Activated T-helper 1 cell treated with anti-CD3 and anti-CD28 coated beads, Interleukin-12 subunit alpha, Interleukin-12 subunit beta, Interleukin-2, Interleukin-4 antibody, amounts not matched to agents 30 ng/mL and 10 ng/mL and 1 ng/mL, durations not matched to agents 14 hours and 24 hours and 36 hours (primary cell): ENCODE results near the gene FCRL1. TPM values are rescaled to one million over a fixed set of nuclear protein-coding genes. Genes with fewer than 3 reads are reported as not detected.

Source experiments
- DNase-seq: peaks from one replicate; pipeline ENCODE4 v3.0.0; 2021; ENCODE audit warnings: low spot score
- H3K27ac Mint-ChIP-seq: one replicate; pipeline ENCODE4 v1.8.0; 2021; ENCODE audit warnings: mild to moderate bottlenecking, mixed read lengths
- H3K27me3 Mint-ChIP-seq: one replicate; pipeline ENCODE4 v1.8.0; 2022; ENCODE audit warnings: mild to moderate bottlenecking, moderate library complexity, mixed read lengths; ENCODE audit not compliant: insufficient read depth
- H3K36me3 Mint-ChIP-seq: one replicate; pipeline ENCODE4 v1.8.0; 2021; ENCODE audit warnings: low read depth, mixed read lengths
- H3K4me1 Mint-ChIP-seq: one replicate; pipeline ENCODE4 v1.8.0; 2021; ENCODE audit warnings: low read depth, mixed read lengths
- H3K4me3 Mint-ChIP-seq: one replicate; pipeline ENCODE4 v1.8.0; 2021; ENCODE audit warnings: mild to moderate bottlenecking, moderate library complexity, mixed read lengths
- H3K9me3 Mint-ChIP-seq: one replicate; pipeline ENCODE4 v1.8.0; 2021; ENCODE audit warnings: mixed read lengths
- intact Hi-C: fragments of 100-400 bp; cut with micrococcal nuclease; formaldehyde crosslinking; loops from one replicate; pipeline ENCODE4 v1.15.1; 2024
- total RNA-seq: library from RNA; stranded (reverse); gene quantifications from 2 replicates; pipeline ENCODE4 v1.2.3, GENCODE V29; 2022

The FCRL1 gene
- total RNA-seq, 1 donor from 2014 or later = not detected

DNA sequence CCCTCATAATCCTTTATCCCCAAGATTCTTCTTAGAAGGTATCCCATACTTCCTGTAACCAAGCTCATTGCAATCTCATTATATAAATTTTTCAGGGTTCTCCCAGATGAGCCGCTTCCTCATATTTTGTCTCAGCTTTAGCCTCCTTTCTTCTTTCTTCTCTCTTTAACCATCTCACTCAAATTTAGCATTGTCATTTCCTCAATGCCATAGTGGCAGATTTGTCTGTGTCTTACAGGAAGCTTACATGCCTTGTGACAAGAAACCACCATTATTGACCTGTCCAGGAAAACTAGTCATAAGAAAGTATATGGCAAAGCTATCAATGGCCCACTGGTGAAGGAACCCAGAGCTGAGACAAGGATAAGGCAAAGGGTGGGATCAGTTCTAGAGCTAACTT, 37.0 kb downstream of the FCRL1 start:
- intact Hi-C loops = no loop called here
- no peak overlapping the region for H3K4me3 Mint-ChIP-seq

DNA sequence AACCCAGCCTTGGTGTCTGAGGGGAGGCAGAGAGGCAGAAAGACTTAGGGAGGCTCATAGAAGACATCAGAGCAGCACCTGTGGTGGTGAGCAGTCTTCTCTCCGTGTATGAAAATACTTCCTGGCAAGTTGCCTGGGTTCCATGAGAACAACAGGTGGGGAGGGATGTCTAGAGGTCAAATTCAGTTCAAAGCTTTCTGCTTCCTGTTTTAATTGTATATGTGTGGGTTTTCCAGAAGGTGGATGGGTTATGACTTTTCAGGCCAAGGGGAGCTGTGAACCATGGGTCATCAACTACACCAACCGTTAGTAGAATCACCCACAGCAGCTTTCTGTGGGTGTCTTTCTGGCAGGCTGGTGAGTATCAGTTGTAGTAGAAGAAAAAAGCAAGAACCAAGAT, 38.9 kb downstream of the FCRL1 start:
- Mint-ChIP-seq H3K9me3 (no peaks in the 10 kb centered on the region), H3K27me3 (peaks cover under 1% of the 10 kb centered on the region)
- intact Hi-C loops = no loop called here

More for the DNA sequence above, 37.0 kb downstream of the FCRL1 start:
- Mint-ChIP-seq H3K27me3 (no peaks in the 10 kb centered on the region), H3K36me3 (no peaks in the 10 kb centered on the region), H3K27ac (no peak overlapping the region), H3K4me1 (no peaks in the 10 kb centered on the region), H3K9me3 (no peaks in the 10 kb centered on the region)
- no peak for DNase-seq

DNA sequence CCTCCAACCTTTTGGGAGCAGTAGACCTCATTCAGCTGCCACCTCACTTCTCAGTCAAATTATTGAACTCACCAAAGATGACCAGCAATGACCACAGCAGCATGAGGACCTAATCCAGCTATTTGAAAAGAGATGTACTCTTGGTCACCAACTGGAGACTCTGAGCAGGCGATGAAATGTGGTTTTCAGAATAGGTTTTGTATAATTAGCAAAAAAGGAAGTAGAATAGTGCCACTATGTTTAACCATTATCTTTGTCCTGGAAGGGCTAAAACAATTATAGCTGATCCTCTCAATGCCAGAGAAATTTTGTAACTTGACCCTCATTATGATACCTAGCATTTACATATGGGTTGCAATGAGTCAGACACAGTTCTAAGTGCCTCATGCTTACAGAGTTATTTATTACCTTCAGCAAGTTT, 42.9 kb downstream of the FCRL1 start, which contains the start of gene FCRL2:
Gene FCRL2, minus strand, starts transcription at position 162 of the 421 bp plus-strand sequence. Its CDS starts 59 bp downstream, at position 103.
- H3K27me3 Mint-ChIP-seq = peaks cover 4% of the 10 kb centered on the region
- no peak within 1 kb of the TSS for H3K27ac Mint-ChIP-seq
- intact Hi-C loops = no loop called here
- no peak for DNase-seq
- H3K36me3 Mint-ChIP-seq = no peaks in the 10 kb centered on the region
- no peak within 1 kb of the TSS for H3K4me3 Mint-ChIP-seq
- no peaks in the 10 kb centered on the region for H3K4me1 Mint-ChIP-seq
- H3K9me3 Mint-ChIP-seq = no peaks in the 10 kb centered on the region

More for the DNA sequence above, 38.9 kb downstream of the FCRL1 start:
- no peaks in the 10 kb centered on the region for H3K36me3 Mint-ChIP-seq
- H3K4me1 Mint-ChIP-seq = no peaks in the 10 kb centered on the region
- no peak for DNase-seq
- no peak overlapping the region for H3K27ac Mint-ChIP-seq
- no peak overlapping the region for H3K4me3 Mint-ChIP-seq

DNA sequence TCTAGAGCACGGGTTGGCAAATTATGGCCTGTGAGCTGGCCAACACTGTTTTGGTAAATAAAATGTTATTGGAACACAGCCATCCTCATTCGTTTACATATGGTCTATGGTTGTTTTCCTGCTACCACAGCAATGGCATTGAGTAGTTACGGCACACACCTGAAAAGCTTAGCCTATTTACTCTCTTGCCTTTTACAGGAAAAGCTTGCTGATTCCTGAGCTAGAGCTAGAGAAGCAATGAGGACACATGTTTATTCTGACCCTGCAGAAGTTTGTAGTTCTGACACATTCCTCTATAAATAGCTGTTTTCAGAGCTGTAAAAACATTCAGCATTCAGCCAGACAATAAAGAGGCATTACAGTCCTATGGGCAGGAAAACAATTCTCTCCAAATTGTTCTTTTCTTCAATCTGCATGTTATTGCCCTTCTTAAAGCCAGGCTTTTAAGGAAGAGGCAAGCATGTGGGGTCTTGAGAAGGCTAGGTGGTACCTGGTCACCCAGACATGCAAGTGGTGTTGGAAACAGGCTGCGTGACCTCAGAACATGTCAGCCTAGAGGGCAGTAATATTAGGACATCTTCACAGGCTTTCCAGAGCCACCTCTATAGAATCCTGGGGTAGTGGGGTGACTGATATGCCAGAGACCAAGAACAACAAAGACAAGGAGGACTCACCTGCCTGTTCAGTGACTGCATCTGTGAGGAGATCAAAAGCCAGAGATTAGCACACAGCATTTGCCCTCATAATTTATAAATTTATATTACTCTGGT, 44.6 kb downstream of the FCRL1 start:
- Mint-ChIP-seq H3K27me3 (peaks cover 7% of the 10 kb centered on the region), H3K4me3 (no peak overlapping the region), H3K36me3 (no peaks in the 10 kb centered on the region), H3K27ac (no peak overlapping the region), H3K4me1 (no peaks in the 10 kb centered on the region), H3K9me3 (no peaks in the 10 kb centered on the region)
- no peak for DNase-seq
- intact Hi-C loops = no loop called here

DNA sequence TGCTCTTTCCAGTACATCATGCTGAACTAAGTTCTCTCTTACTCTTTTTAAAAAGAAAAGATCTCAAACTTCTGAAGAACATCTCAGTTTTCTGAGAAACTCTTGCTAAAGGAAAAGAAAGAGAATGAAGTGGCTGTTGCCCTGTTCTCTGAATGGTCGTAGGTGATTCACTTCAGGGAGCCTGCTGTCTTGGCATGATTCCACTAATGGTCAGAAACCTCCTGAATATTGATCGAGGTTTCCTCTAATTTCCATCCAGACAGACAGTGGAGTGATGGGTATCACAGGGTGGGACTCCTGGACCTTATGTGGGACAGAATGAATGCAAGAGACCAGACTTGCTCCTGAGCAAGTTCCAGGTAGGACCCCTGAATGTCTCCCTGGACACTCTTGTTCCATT, 45.5 kb downstream of the FCRL1 start:
- no peak overlapping the region for H3K4me3 Mint-ChIP-seq
- no peaks in the 10 kb centered on the region for H3K9me3 Mint-ChIP-seq
- H3K4me1 Mint-ChIP-seq = no peaks in the 10 kb centered on the region
- H3K27me3 Mint-ChIP-seq = peaks cover 7% of the 10 kb centered on the region
- no peak overlapping the region for H3K27ac Mint-ChIP-seq
- intact Hi-C loops = no loop called here
- DNase-seq = no peak
- no peaks in the 10 kb centered on the region for H3K36me3 Mint-ChIP-seq

DNA sequence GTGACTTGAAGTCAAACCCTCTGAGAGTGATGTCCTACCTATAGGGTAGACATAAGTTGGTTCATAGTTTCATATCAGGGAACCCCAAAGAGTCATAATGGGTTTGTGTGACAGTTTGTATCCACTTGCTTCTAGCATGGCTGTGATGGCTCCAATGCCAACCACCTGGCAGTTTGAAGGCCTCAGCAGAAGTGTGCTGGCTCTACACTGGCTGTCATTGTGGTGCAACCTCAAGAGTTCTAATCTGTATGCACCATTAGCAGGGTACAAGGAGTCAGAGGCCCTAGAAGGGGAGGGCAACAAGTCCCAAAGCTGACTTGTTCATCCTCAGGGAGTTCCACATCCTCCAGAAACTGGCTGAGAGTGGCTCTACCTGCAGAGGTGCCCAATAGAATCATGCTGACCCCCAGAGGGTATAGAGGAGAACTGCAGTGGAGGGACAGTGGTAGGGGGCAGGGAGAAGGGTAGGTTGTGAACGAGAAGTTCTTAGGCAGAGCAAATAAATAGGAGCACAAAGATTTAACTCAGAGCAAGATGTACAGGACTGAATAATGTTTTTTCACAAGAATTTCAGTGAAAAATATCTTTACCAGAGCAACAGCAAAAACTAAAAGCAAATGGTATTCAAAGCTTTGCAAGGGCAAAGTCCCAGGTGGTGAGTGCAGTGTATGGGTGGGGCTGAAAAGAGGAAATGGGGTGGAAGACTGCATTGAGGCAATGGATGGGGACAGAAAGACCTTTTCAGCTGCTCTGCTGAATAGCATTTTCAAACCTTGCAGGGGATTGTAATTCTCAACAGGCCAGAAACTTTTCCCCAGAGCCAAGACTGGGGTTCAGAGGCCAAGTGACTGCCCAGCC, 46.2 kb downstream of the FCRL1 start:
- Mint-ChIP-seq H3K9me3 (no peaks in the 10 kb centered on the region), H3K4me3 (no peak overlapping the region), H3K4me1 (no peaks in the 10 kb centered on the region), H3K27ac (no peak overlapping the region), H3K36me3 (no peaks in the 10 kb centered on the region), H3K27me3 (peaks cover 7% of the 10 kb centered on the region)
- no peak for DNase-seq
- intact Hi-C loops = no loop called here

DNA sequence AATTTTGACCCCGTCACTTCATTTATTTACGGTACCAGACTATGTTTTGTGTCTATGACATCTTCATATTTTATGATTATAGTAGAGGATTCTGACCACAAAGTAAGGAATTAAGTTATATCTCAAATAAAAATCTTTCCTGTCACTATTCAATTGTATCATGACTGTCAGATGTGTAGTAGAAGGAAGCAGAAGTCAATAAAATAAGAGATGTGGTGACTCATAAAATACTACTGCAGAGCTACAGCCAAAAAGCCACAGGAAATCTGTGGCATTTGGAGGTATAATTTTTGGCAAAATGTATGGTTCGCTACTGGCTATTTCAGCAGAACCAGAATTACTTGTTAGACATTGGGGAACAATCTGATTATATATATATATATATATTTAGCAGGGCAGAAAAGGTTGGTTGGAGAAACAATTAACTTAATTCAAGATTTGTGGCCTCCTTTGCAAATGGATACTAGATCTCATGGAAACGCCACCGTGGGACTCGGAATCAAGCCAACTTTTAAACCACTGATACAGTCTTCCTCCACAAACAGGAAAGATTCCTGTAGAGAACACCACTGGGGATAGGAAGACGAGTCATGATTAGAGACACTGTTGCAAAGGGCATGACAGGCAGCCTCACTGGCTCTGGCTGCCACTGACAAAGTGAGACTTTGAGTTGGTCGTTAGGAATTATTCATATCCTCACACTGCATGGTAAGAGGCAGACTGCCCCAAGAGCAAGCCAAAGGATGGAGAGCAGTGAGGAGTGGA, 48.1 kb downstream of the FCRL1 start:
- H3K4me1 Mint-ChIP-seq = no peaks in the 10 kb centered on the region
- H3K36me3 Mint-ChIP-seq = no peaks in the 10 kb centered on the region
- H3K27me3 Mint-ChIP-seq = peaks cover 7% of the 10 kb centered on the region
- H3K27ac Mint-ChIP-seq = no peak overlapping the region
- H3K9me3 Mint-ChIP-seq = no peaks in the 10 kb centered on the region
- no peak overlapping the region for H3K4me3 Mint-ChIP-seq
- intact Hi-C loops = no loop called here
- no peak for DNase-seq

DNA sequence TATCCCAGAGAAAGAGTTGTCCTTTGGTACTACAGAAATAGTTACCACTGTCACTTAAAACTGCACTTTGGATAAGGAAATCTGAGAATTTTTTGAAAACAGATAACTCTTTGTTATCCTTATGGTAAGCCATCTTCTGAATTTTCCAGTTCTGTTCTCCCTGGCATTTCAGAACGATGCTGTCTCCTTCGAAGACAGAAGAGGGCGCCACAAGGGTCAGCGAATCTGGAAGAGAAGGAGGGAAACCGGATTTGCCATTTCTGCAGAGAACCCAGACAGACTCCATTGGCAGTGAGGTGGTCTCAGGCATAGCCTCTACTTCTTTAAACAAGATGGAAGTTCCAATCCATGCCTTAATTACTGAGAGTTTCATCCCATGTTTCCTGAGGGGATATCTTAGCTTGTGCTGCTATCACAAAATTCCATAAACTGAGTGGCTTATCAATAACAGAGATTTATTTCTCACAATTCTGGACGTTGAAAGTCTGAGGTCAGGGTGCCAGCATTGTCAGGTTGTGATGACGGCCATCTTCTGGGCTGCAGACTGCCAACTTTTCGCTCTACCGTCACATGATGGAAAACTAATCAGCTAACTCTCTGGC, 49.4 kb downstream of the FCRL1 start:
- H3K9me3 Mint-ChIP-seq = no peaks in the 10 kb centered on the region
- intact Hi-C loops = no loop called here
- no peak for DNase-seq
- H3K27ac Mint-ChIP-seq = no peak overlapping the region
- H3K4me1 Mint-ChIP-seq = no peaks in the 10 kb centered on the region
- no peaks in the 10 kb centered on the region for H3K36me3 Mint-ChIP-seq
- peaks cover 6% of the 10 kb centered on the region for H3K27me3 Mint-ChIP-seq
- H3K4me3 Mint-ChIP-seq = no peak overlapping the region

DNA sequence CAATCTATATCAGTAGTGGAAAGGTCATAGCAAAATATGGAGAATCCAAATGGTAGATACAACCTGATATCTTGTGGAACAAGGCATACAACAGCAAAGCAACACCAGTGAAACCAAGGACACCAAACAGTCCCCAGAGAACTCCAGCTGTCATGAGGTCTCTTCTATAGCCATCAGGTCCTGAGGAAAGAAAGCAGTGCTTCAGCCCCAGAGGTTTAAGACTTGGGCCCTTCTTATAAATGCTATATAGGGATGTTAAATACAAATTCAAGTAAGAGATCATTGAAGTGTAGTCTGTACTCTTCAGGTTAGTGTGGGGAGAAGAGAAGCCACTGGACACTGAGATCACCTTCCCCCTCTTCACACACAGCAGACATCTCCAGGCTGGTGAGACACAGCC, 53.1 kb downstream of the FCRL1 start:
- intact Hi-C loops = no loop called here
- H3K36me3 Mint-ChIP-seq = no peaks in the 10 kb centered on the region
- no peak overlapping the region for H3K4me3 Mint-ChIP-seq
- H3K4me1 Mint-ChIP-seq = no peaks in the 10 kb centered on the region
- H3K27ac Mint-ChIP-seq = no peak overlapping the region
- DNase-seq = no peak
- H3K9me3 Mint-ChIP-seq = no peaks in the 10 kb centered on the region
- H3K27me3 Mint-ChIP-seq = peaks cover 4% of the 10 kb centered on the region

DNA sequence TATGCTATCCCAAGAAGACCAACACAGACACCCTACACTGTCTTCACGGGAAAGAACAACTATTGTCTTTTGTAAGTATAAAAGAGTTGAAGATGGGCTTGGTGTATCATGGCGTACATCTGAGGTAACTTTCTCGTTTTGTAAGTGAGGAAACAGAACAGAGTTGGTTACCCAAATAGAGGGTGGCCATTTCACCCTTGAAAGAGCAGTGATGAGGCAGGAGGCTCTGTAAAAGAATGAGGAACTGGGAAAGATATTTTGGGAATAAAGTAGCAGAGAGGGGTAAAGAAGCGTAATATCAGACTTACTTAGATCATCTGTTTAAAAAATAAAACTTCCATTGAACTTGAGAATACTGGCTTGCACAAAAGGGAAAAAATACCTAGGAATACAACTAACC, 61.9 kb downstream of the FCRL1 start:
- no peak for DNase-seq
- intact Hi-C loops = no loop called here
- Mint-ChIP-seq H3K4me1 (no peaks in the 10 kb centered on the region), H3K36me3 (no peaks in the 10 kb centered on the region), H3K9me3 (no peaks in the 10 kb centered on the region), H3K27ac (no peak overlapping the region), H3K4me3 (no peak overlapping the region), H3K27me3 (no peaks in the 10 kb centered on the region)

DNA sequence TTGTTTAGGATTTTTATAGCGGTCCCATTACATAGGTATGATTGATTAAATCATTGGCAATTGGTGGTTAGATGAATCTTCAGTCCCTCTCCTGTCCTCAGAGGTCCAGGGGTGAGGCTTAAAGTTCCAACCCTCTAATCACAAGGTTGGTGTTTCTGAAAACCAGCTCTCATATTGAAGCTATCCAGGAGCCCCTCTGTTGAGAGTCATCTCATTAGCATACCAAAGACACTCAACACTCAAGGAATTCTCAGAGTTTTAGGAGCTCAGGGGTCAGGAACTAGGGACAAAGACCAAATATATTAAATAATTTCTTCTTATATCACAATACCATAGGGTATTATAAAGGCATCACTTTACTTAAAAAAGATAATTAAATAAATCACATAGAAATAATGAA, 66.3 kb downstream of the FCRL1 start:
- H3K4me3 Mint-ChIP-seq = no peak overlapping the region
- DNase-seq = no peak
- no peak overlapping the region for H3K27ac Mint-ChIP-seq
- no peaks in the 10 kb centered on the region for H3K27me3 Mint-ChIP-seq
- H3K4me1 Mint-ChIP-seq = no peaks in the 10 kb centered on the region
- H3K36me3 Mint-ChIP-seq = no peaks in the 10 kb centered on the region
- intact Hi-C loops = no loop called here
- H3K9me3 Mint-ChIP-seq = no peaks in the 10 kb centered on the region

DNA sequence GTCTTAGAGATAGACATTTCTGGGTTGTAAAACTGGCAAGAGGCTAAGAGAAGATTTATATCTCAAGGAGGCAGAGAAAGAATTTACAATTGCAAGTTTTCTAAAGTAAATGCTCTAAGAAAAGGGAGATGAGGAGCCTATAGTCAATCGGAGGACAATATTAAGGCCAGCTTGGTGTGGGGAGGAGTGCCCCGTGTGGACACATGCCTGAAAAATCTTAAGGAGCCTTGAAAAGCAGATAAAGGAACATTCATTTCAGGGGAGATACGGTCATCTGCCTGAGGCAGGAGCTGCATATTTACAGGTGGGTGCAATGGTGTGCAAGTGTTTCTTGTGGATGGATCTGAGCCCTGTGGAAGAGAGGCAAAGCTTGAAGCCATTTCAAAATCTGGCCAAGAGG, 68.6 kb downstream of the FCRL1 start:
- no peak for DNase-seq
- no peaks in the 10 kb centered on the region for H3K4me1 Mint-ChIP-seq
- H3K27ac Mint-ChIP-seq = no peak overlapping the region
- no peak overlapping the region for H3K4me3 Mint-ChIP-seq
- no peaks in the 10 kb centered on the region for H3K27me3 Mint-ChIP-seq
- intact Hi-C loops = no loop called here
- H3K9me3 Mint-ChIP-seq = no peaks in the 10 kb centered on the region
- no peaks in the 10 kb centered on the region for H3K36me3 Mint-ChIP-seq
